Activated naive CD4-positive, alpha-beta T cell treated with anti-CD3 and anti-CD28 coated beads, Interleukin-2, amount 10 ng/mL, durations not matched to agents 7 days and 5 days (primary cell): Measurements from ENCODE around the gene RPLP1.

ENCODE experiments used
- CTCF ChIA-PET: fragments of 350-600 bp; sonication (Branson Sonifier 250); formaldehyde crosslinking; loops from one replicate; lab custom pipeline; 2021; ENCODE audit warnings: antibody characterized with exemption; lab: Charles Lee
- DNase-seq: peaks from one replicate; pipeline ENCODE4 v3.0.0-alpha.2; 2020
- H3K27ac Mint-ChIP-seq: one replicate; pipeline ENCODE4 v1.8.0; 2021; ENCODE audit warnings: mild to moderate bottlenecking, moderate library complexity, mixed read lengths
- H3K27me3 Mint-ChIP-seq: one replicate; pipeline ENCODE4 v1.8.0; 2021; ENCODE audit warnings: mild to moderate bottlenecking, mixed read lengths
- H3K36me3 Mint-ChIP-seq: one replicate; pipeline ENCODE4 v1.8.0; 2021; ENCODE audit warnings: mixed read lengths
- H3K4me1 Mint-ChIP-seq: one replicate; pipeline ENCODE4 v1.8.0; 2021; ENCODE audit warnings: mixed read lengths
- H3K4me3 Mint-ChIP-seq: one replicate; pipeline ENCODE4 v1.8.0; 2021; ENCODE audit warnings: mild to moderate bottlenecking, moderate library complexity, mixed read lengths
- H3K9me3 Mint-ChIP-seq: one replicate; pipeline ENCODE4 v1.8.0; 2021; ENCODE audit warnings: mixed read lengths

Gene RPLP1

GRCh38 chr15:69452692-69453521 lies at the start of gene RPLP1:
Gene RPLP1, plus strand, starts transcription at chr15:69452818. Its CDS starts 131 bp downstream, at chr15:69452949.
- DNase-seq = peak; percentile 96
- H3K36me3 Mint-ChIP-seq = peaks cover 49% of the 10 kb centered on the region
- H3K4me1 Mint-ChIP-seq = peaks cover 36% of the 10 kb centered on the region
- peak within 1 kb of the TSS; percentile 96 for H3K4me3 Mint-ChIP-seq
- no peaks in the 10 kb centered on the region for H3K9me3 Mint-ChIP-seq
- CTCF ChIA-PET = interaction anchor here (1.0 to 3.8 kb wide), 3 partner anchors 10 to 21 kb away, joined by 3 to 26 read pairs (median 7); no protein-coding TSS in a partner anchor
- H3K27me3 Mint-ChIP-seq = no peaks in the 10 kb centered on the region
- peak within 1 kb of the TSS; percentile 100 for H3K27ac Mint-ChIP-seq

- H3K36me3 Mint-ChIP-seq = no peaks in the 10 kb centered on the region
- H3K4me1 Mint-ChIP-seq = peaks cover 3% of the 10 kb centered on the region
- no peaks in the 10 kb centered on the region for H3K9me3 Mint-ChIP-seq
- H3K27ac Mint-ChIP-seq = no peak overlapping the region
- CTCF ChIA-PET = interaction anchor here (1.3 to 3.1 kb wide), 2 partner anchors 9 to 345 kb away, joined by 4 to 10 read pairs; no protein-coding TSS in a partner anchor
- no peak overlapping the region for H3K4me3 Mint-ChIP-seq
- DNase-seq = no peak
- H3K27me3 Mint-ChIP-seq = peaks cover 35% of the 10 kb centered on the region
Observed at GRCh38 chr15:69403594-69403993, 49.0 kb upstream of the RPLP1 start.

DNA sequence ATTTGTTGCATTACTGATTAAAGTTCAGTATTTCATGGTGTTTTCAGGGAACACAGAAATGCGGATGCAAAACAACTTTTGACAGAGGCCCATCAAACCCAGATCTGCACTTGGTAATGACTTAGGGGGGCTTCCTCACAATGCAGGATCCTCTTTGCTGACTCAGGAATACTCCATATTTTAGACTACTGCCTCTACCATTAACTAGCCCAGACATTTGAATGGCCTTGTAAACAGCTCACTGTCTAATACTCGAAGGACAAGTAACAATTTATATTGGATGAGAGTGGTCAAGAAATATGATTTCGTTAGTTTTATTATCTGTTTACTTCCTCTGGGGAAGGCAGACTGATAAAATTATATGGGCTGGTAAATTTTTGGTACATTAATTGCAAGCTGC lies 47.5 kb upstream of the RPLP1 start:
- H3K4me1 Mint-ChIP-seq = no peaks in the 10 kb centered on the region
- CTCF ChIA-PET = interaction anchor here (1.6 to 3.1 kb wide), 2 partner anchors 11 to 13 kb away, joined by 6 to 10 read pairs; no protein-coding TSS in a partner anchor
- no peak for DNase-seq

GRCh38 chr15:69407719-69408400 lies 44.8 kb upstream of the RPLP1 start:
- Mint-ChIP-seq H3K27ac (no peak overlapping the region), H3K9me3 (no peaks in the 10 kb centered on the region), H3K4me1 (no peaks in the 10 kb centered on the region), H3K36me3 (no peaks in the 10 kb centered on the region), H3K4me3 (no peak overlapping the region), H3K27me3 (peaks cover 22% of the 10 kb centered on the region)
- CTCF ChIA-PET = interaction anchor here (1.3 kb wide), 1 partner anchor 13 kb away, joined by 4 read pairs; no protein-coding TSS in a partner anchor
- no peak for DNase-seq

More for the DNA sequence above, 47.5 kb upstream of the RPLP1 start:
- Mint-ChIP-seq H3K9me3 (no peaks in the 10 kb centered on the region), H3K27me3 (peaks cover 29% of the 10 kb centered on the region), H3K4me3 (no peak overlapping the region), H3K36me3 (no peaks in the 10 kb centered on the region), H3K27ac (no peak overlapping the region)

- DNase-seq = no peak
- H3K4me3 Mint-ChIP-seq = no peak overlapping the region
- no peak overlapping the region for H3K27ac Mint-ChIP-seq
- peaks cover 22% of the 10 kb centered on the region for H3K27me3 Mint-ChIP-seq
- H3K9me3 Mint-ChIP-seq = no peaks in the 10 kb centered on the region
- H3K4me1 Mint-ChIP-seq = peaks cover 4% of the 10 kb centered on the region
- H3K36me3 Mint-ChIP-seq = no peaks in the 10 kb centered on the region
- CTCF ChIA-PET = no interaction called here
Observed at GRCh38 chr15:69408841-69409240, 43.8 kb upstream of the RPLP1 start.

DNA sequence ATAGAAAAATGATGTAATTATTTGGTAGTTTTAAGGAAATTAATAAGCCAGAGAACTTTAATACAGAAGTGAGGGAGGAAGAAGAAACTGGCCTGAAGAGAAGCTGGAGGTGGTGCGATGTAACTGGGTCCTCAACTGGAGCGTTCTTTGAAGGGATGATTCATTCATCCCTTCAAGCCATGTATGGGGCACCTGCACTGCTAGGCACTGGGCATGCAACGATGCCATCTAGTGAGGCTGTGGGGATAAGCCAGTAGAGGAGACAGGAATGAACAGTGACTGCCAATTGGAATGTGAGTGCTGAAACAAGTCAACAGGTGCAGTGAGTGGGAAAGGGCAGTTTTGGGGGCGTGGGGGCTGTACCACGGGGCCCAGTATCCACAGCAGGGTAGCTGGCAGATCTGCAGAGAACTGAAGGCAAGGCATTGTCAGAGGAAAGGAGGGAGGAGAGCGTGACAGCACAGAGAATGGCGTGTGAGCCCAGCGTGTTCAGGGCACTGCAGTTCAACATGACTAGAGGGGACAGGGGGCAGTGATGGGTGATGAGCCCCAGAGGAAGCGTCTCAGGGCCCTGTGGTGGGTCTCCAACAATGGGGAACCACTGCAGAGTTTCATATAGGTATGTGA lies 42.3 kb upstream of the RPLP1 start:
- Mint-ChIP-seq H3K36me3 (peaks cover 1% of the 10 kb centered on the region), H3K4me3 (no peak overlapping the region), H3K4me1 (peaks cover 12% of the 10 kb centered on the region), H3K27me3 (peaks cover 21% of the 10 kb centered on the region), H3K27ac (no peak overlapping the region), H3K9me3 (no peaks in the 10 kb centered on the region)
- peak; percentile 30 for DNase-seq
- CTCF ChIA-PET = interaction anchor here (1.1 kb wide), 1 partner anchor 351 kb away, joined by 3 read pairs; no protein-coding TSS in a partner anchor

DNA sequence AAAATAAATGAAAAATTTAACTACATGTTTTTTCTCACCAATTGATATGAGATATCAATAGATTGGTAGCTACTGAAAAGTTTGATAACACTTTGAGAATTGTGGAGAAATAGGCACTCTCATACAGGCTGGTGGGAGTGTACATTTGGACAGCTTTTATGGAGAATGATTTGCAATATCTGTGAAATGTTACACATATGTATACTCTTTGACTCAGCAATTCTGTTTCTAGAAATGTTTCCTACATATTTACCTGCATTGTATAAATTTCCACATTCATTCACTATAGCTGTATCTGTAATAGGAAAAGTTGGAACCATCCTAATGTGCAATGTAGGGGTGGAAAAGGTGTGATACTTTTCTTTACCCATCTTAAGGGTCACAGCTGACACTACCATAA lies 40.3 kb upstream of the RPLP1 start:
- no peak overlapping the region for H3K4me3 Mint-ChIP-seq
- H3K27me3 Mint-ChIP-seq = peaks cover 16% of the 10 kb centered on the region
- no peak for DNase-seq
- no peak overlapping the region for H3K27ac Mint-ChIP-seq
- H3K4me1 Mint-ChIP-seq = peaks cover 26% of the 10 kb centered on the region
- H3K36me3 Mint-ChIP-seq = peaks cover 3% of the 10 kb centered on the region
- CTCF ChIA-PET = interaction anchor here (1.2 to 1.6 kb wide), 2 partner anchors 13 to 74 kb away, joined by 3 read pairs; no protein-coding TSS in a partner anchor
- H3K9me3 Mint-ChIP-seq = no peaks in the 10 kb centered on the region

- DNase-seq = no peak
- H3K4me1 Mint-ChIP-seq = peaks cover 30% of the 10 kb centered on the region
- peaks cover 7% of the 10 kb centered on the region for H3K36me3 Mint-ChIP-seq
- CTCF ChIA-PET = interaction anchor here (1.2 to 1.6 kb wide), 2 partner anchors 13 to 75 kb away, joined by 3 read pairs; no protein-coding TSS in a partner anchor
- no peaks in the 10 kb centered on the region for H3K9me3 Mint-ChIP-seq
- H3K4me3 Mint-ChIP-seq = no peak overlapping the region
- H3K27ac Mint-ChIP-seq = no peak overlapping the region
- peaks cover 15% of the 10 kb centered on the region for H3K27me3 Mint-ChIP-seq
Observed at GRCh38 chr15:69412701-69413100, 39.9 kb upstream of the RPLP1 start.

GRCh38 chr15:69413822-69414700 lies 38.6 kb upstream of the RPLP1 start, which contains the start of gene KIF23:
Gene KIF23, plus strand, starts transcription at chr15:69414349. Its CDS starts 117 bp downstream, at chr15:69414466.
- peaks cover 36% of the 10 kb centered on the region for H3K4me1 Mint-ChIP-seq
- peak within 1 kb of the TSS; percentile 86 for H3K4me3 Mint-ChIP-seq
- CTCF ChIA-PET = no interaction called here
- peak within 1 kb of the TSS; percentile 87 for H3K27ac Mint-ChIP-seq
- H3K9me3 Mint-ChIP-seq = no peaks in the 10 kb centered on the region
- peaks cover 18% of the 10 kb centered on the region for H3K36me3 Mint-ChIP-seq
- H3K27me3 Mint-ChIP-seq = peaks cover 10% of the 10 kb centered on the region
- DNase-seq = peak; percentile 97

GRCh38 chr15:69414701-69415167 lies 37.9 kb upstream of the RPLP1 start:
- Mint-ChIP-seq H3K9me3 (no peaks in the 10 kb centered on the region), H3K27ac (no peak overlapping the region), H3K36me3 (peaks cover 24% of the 10 kb centered on the region), H3K27me3 (peaks cover 10% of the 10 kb centered on the region), H3K4me1 (peaks cover 41% of the 10 kb centered on the region), H3K4me3 (peak overlapping the region; percentile 86)
- peak; percentile 48 for DNase-seq
- CTCF ChIA-PET = no interaction called here

DNA sequence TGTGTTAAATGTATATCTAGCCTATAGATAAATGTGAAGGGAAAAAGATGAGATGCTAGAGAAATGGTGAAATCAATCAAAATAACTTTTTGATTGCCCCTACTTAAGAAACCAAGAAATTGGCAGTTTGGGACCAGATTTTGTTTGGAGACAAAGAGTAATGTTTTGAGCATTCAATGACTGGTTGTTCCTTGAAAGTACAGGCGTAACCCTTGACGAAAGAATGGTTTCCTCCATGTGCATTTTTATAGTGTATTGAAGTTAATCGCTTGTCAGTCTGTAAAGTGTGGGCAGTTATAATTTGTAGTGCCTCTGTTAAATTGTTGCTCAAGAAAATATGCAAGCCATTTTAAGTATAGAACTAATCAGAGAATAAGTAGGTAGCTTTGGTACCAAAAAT lies 37.2 kb upstream of the RPLP1 start:
- Mint-ChIP-seq H3K4me3 (peak overlapping the region; percentile 86), H3K4me1 (peaks cover 41% of the 10 kb centered on the region), H3K27me3 (peaks cover 10% of the 10 kb centered on the region), H3K27ac (no peak overlapping the region), H3K9me3 (no peaks in the 10 kb centered on the region), H3K36me3 (peaks cover 27% of the 10 kb centered on the region)
- DNase-seq = no peak
- CTCF ChIA-PET = no interaction called here

DNA sequence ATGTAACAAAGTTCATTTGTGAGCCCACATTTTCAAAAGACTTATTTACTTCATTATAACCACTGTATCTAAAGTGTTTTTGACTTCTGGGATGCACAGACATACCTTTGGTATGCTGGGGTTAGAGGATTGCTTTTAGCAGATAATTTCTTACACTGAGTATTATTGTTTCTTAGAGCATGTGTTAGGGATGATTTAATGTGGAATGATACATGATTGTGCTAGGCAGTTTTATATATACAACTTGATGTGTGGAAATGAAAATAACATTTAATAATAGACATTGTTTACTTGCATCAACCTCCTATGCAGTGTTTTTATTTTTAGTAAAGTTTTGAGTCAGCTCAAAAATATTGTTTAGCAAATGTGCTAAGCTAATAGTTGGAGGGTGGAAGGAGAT lies 35.0 kb upstream of the RPLP1 start:
- H3K4me3 Mint-ChIP-seq = no peak overlapping the region
- H3K9me3 Mint-ChIP-seq = no peaks in the 10 kb centered on the region
- CTCF ChIA-PET = interaction anchor here (0.9 to 1.0 kb wide), 2 partner anchors 23 to 45 kb away, joined by 3 read pairs; no protein-coding TSS in a partner anchor
- peaks cover 41% of the 10 kb centered on the region for H3K4me1 Mint-ChIP-seq
- peaks cover 10% of the 10 kb centered on the region for H3K27me3 Mint-ChIP-seq
- DNase-seq = no peak
- no peak overlapping the region for H3K27ac Mint-ChIP-seq
- H3K36me3 Mint-ChIP-seq = peaks cover 37% of the 10 kb centered on the region

GRCh38 chr15:69421498-69421897 lies 31.1 kb upstream of the RPLP1 start:
- no peak overlapping the region for H3K4me3 Mint-ChIP-seq
- peaks cover 64% of the 10 kb centered on the region for H3K36me3 Mint-ChIP-seq
- H3K27me3 Mint-ChIP-seq = no peaks in the 10 kb centered on the region
- DNase-seq = no peak
- H3K9me3 Mint-ChIP-seq = no peaks in the 10 kb centered on the region
- peaks cover 18% of the 10 kb centered on the region for H3K4me1 Mint-ChIP-seq
- CTCF ChIA-PET = no interaction called here
- no peak overlapping the region for H3K27ac Mint-ChIP-seq
